Measurements from ENCODE around the gene NHLRC4. TPM values are rescaled to one million over a fixed set of nuclear protein-coding genes. Genes with fewer than 3 reads are reported as not detected.

NHLRC4 gene
- total and polyA plus RNA-seq, 2 of the 4 experiments (the other 2 are of a cell fraction) = 0.72 to 0.84 TPM

- peak overlapping the region; percentile 28 for H3K27ac ChIP-seq (ENCODE audit: insufficient read depth, low read length)
- intact Hi-C loops (cut with micrococcal nuclease) = loop anchor here (2.0 to 5.0 kb wide), 3 partner anchors 101 to 123 kb away; partner anchors contain the start of genes DECR2, METTL26 and RAB11FIP3
- dilution Hi-C loops (cut with HindIII; ENCODE audit: low sequenced_read_pairs, unreplicated experiment) = no loop called here
- peak overlapping the region; percentile 13 for H3K4ac ChIP-seq (ENCODE audit: low read depth, low read length)
- H3K18ac ChIP-seq (ENCODE audit: low read depth, low read length) = no peak overlapping the region
- peaks cover 8 to 67% of the 10 kb centered on the region in 2 experiments; a peak in 2 of 4 replicates for H3K79me1 ChIP-seq (ENCODE audit: low read depth in 1 of 2, low read length in 2 of 2)
- ATAC-seq (ENCODE audit: low read depth) (peak; percentile 7), DNase-seq (peak; percentile 92)
- no peak overlapping the region for H4K91ac ChIP-seq (ENCODE audit: insufficient read depth, low read depth, low read length)
- H2AK5ac ChIP-seq (ENCODE audit: low read depth, low read length) = peak overlapping the region; percentile 91
- peaks cover 3% of the 10 kb centered on the region; the same call in 1 of the 2 replicates for H3K9me1 ChIP-seq (ENCODE audit: insufficient read depth, low read length)
- H3K4me2 ChIP-seq (ENCODE audit: low read depth, low read length) = peak overlapping the region; percentile 98
- H3K14ac ChIP-seq (replicated peaks; ENCODE audit: low read depth, low read length) = 0 out of 2 replicates have a peak overlapping the region, but pooled peaks have one; percentile 8
- ChIA-PET POLR2A (ENCODE audit: unreplicated experiment) (no interaction called here), CTCF (no interaction called here)
- H3K36me3 ChIP-seq (ENCODE audit: control insufficient read depth, insufficient read depth, low read length) = peaks cover 13% of the 10 kb centered on the region
- H3K4me1 ChIP-seq (ENCODE audit: control insufficient read depth, insufficient read depth, low read length) = peaks cover 21% of the 10 kb centered on the region
- peak overlapping the region in 1 of 2 experiments; percentile 1; a peak in 1 of 4 replicates for H4K8ac ChIP-seq (ENCODE audit: low read depth in 2 of 2, low read length in 2 of 2)
- no peak for TF ChIP-seq RFX5 (IDR thresholded peaks at IDR 0.05; ENCODE audit: low read depth, low read length)
- TF ChIP-seq BHLHE40 (IDR thresholded peaks at IDR 0.05; ENCODE audit: low read depth, low read length) = peak; percentile 91
- no peak for TF ChIP-seq CHD1 (IDR thresholded peaks at IDR 0.05; ENCODE audit: low read depth, low read length)
- no peak for TF ChIP-seq RAD21 (IDR thresholded peaks at IDR 0.05; ENCODE audit: low read length)
- no peak for TF ChIP-seq MAFK (IDR thresholded peaks at IDR 0.05; ENCODE audit: low read depth, low read length)
- TF ChIP-seq MXI1 (IDR thresholded peaks at IDR 0.05; ENCODE audit: borderline replicate concordance, low read depth, low read length) = 0 out of 2 replicates have a peak, but pooled peaks have one; percentile 33
- no peak for TF ChIP-seq MAZ (IDR thresholded peaks at IDR 0.05; ENCODE audit: borderline replicate concordance, low read depth, low read length)
- no peak for TF ChIP-seq RCOR1 (IDR thresholded peaks at IDR 0.05; ENCODE audit: insufficient replicate concordance, low read length)
- peak; percentile 87 for TF ChIP-seq FOS (IDR thresholded peaks at IDR 0.05; ENCODE audit: low read depth, low read length)
- no peak for TF ChIP-seq CTCF (conservative IDR thresholded peaks at IDR 0.05; ENCODE audit: low read depth, low read length)
- TF ChIP-seq ELK1 (IDR thresholded peaks at IDR 0.05; ENCODE audit: borderline replicate concordance, low read depth, low read length) = no peak
- no TSS peak for BruUV-seq (replicated peaks)
- H2BK5ac ChIP-seq (ENCODE audit: low read depth, low read length, poor library complexity, severe bottlenecking) = peak overlapping the region; percentile 40
- H2BK20ac ChIP-seq (ENCODE audit: low read depth, low read length) = no peak overlapping the region
- H3K9ac ChIP-seq (ENCODE audit: low read depth, low read length) = peak overlapping the region; percentile 87; the same call in 1 of the 2 replicates
- 0 out of 2 replicates have a peak overlapping the region, but pooled peaks have one; percentile 87 for H3K23ac ChIP-seq (ENCODE audit: low read depth, low read length)
- H3K27me3 ChIP-seq (ENCODE audit: control insufficient read depth, insufficient read depth, low read length) = no peaks in the 10 kb centered on the region
- in situ Hi-C loops (cut with MboI; ENCODE audit: low sequenced_read_pairs) = no loop called here
- no peaks in the 10 kb centered on the region for H3K9me3 ChIP-seq (ENCODE audit: control insufficient read depth, insufficient read depth, low read length)
- H2AFZ ChIP-seq (replicated peaks; ENCODE audit: low read length, poor library complexity) = no peak overlapping the region
- no peak overlapping the region for H2BK120ac ChIP-seq (ENCODE audit: low read depth, low read length)
- no peak overlapping the region for H3K56ac ChIP-seq (ENCODE audit: extremely low read depth, insufficient read depth, low read length)
- H4K5ac ChIP-seq (ENCODE audit: low read depth, low read length) = no peak overlapping the region
- no peak overlapping the region for H3K4me3 ChIP-seq (ENCODE audit: insufficient read depth, low read depth, low read length)
- no peak overlapping the region for H2BK15ac ChIP-seq (ENCODE audit: low read depth, low read length)
- peaks cover 60% of the 10 kb centered on the region for H4K20me1 ChIP-seq (ENCODE audit: insufficient read depth, low read length)
- WGBS, 2 experiments (ENCODE audit: extremely low coverage in 2 of 2, insufficient read length in 1 of 2) = 20% methylated on average over 7 of the region's 13 CpGs; no CpG with 5 or more reads in 1 of the 2 experiments
- H2AK9ac ChIP-seq (replicated peaks; ENCODE audit: low read depth, low read length, poor library complexity) = peak overlapping the region; percentile 92
Measured at GRCh38 chr16:525520-526180, 41.2 kb upstream of the NHLRC4 start.
